ENCODE data around the gene ECM2.

DNA sequence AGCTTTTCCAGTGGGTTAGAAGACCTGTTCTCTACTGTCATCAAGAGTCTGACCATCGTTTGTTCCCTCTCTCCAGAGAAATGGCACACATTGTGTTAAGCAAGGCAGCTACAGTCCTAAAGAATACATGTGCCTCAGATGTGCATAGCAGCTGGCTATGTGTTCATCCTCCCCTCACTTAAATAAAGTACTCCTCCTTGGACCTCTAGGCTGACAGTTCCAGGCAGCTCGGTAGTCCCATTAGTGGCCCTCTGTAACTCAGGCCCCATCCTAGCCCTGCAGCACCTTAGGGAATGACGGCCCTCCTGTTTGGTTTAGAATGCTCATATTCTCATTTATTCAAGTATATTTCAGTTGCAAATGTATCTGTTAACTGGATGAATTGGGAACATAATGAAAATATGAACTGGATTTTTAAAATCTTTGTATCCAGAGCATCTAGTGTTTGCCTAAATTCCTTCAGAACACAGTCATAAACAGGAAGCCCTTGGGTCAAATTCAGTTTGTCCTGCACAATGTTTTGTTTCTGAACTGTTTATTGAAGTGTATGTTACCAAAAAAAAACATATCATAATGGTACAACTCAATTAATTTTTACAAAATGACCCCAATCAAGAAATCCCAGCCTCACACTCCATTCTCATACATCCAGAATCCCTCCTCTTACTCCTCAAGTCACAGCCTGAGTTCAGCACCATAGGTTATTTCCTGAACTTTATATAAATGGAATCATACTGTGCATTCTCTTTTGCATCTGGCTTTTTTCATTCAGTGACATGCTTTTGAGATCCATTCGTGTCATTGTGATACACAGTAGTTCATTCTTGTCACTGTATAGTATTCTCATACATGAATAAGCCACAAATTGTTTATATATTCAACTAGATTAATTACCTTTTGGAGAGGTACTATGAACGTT lies 51.9 kb downstream of the ECM2 start:
- TF ChIP-seq, protein P1, sequence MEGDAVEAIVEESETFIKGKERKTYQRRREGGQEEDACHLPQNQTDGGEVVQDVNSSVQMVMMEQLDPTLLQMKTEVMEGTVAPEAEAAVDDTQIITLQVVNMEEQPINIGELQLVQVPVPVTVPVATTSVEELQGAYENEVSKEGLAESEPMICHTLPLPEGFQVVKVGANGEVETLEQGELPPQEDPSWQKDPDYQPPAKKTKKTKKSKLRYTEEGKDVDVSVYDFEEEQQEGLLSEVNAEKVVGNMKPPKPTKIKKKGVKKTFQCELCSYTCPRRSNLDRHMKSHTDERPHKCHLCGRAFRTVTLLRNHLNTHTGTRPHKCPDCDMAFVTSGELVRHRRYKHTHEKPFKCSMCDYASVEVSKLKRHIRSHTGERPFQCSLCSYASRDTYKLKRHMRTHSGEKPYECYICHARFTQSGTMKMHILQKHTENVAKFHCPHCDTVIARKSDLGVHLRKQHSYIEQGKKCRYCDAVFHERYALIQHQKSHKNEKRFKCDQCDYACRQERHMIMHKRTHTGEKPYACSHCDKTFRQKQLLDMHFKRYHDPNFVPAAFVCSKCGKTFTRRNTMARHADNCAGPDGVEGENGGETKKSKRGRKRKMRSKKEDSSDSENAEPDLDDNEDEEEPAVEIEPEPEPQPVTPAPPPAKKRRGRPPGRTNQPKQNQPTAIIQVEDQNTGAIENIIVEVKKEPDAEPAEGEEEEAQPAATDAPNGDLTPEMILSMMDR (conservative IDR thresholded peaks at IDR 0.05): no peak
- no peak for TF ChIP-seq ZFX (IDR thresholded peaks at IDR 0.05)
